GM23248 (cell line): ENCODE measurements around the gene CPS1.

Experiments
- EZH2 ChIP-seq: fragments of 200-600 bp; sonication (generic); IDR thresholded peaks from 2 replicates; pipeline ENCODE4 v1.6.1; 2018; ENCODE audit warnings: antibody characterized with exemption, mild to moderate bottlenecking; ENCODE audit not compliant: insufficient read depth, poor library complexity, severe bottlenecking
- EZH2phosphoT487 ChIP-seq: fragments of 200-600 bp; sonication (generic); IDR thresholded peaks from 2 replicates; pipeline ENCODE4 v1.6.1; 2018; ENCODE audit warnings: antibody characterized with exemption, moderate library complexity, mild to moderate bottlenecking, low read depth; ENCODE audit not compliant: insufficient read depth

GRCh38 chr2:210584834-210585233 is 28.4 kb downstream of the CPS1 start:
- no peak for TF ChIP-seq EZH2
- TF ChIP-seq EZH2phosphoT487, result no peak
